Memory B cell (primary cell): ENCODE results near the gene IL1RL1.

Experiments used
- ATAC-seq: fragments of 150-1000 bp; cut with Tn5 transposase; 2 replicates; pipeline ENCODE4 v1.10.0; 2021; ENCODE audit warnings: low read depth, mild to moderate bottlenecking, moderate library complexity
- DNase-seq, 2 donors: peaks; one replicate each; pipeline ENCODE4 v3.0.0; 2022; ENCODE audit warnings: low spot score in 2 of 2
- H3K27ac Mint-ChIP-seq: one replicate; pipeline ENCODE4 v1.8.0; 2022; ENCODE audit warnings: mild to moderate bottlenecking, moderate library complexity, mixed read lengths
- H3K27me3 Mint-ChIP-seq: one replicate; pipeline ENCODE4 v1.8.0; 2022; ENCODE audit warnings: mixed read lengths
- H3K36me3 Mint-ChIP-seq: one replicate; pipeline ENCODE4 v1.8.0; 2022; ENCODE audit warnings: mild to moderate bottlenecking, mixed read lengths
- H3K4me1 Mint-ChIP-seq: one replicate; pipeline ENCODE4 v1.8.0; 2022; ENCODE audit warnings: mixed read lengths
- H3K4me3 Mint-ChIP-seq: one replicate; pipeline ENCODE4 v1.8.0; 2022; ENCODE audit warnings: mild to moderate bottlenecking, moderate library complexity, mixed read lengths
- H3K9me3 Mint-ChIP-seq: one replicate; pipeline ENCODE4 v1.8.0; 2022; ENCODE audit warnings: mixed read lengths

IL1RL1 gene

DNA sequence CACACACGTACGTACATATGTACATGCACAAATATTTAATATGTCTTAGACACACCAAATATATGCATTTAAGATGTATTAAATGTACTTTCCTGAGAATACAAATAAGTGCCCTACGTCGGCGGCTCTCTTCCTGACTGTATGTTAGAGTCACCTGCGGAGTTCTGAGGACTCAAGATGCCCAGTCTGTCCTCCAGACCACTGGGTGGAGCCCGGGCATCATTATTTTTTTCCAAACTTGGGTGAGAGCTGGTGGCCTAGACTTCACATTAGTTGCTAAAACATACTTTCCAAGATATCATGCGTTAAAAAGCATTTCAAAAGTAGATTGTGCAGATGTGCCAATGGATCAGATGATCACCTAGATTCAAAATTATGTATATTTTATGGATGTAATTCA lies 47.1 kb downstream of the IL1RL1 start:
- H3K4me3 Mint-ChIP-seq = no peak overlapping the region
- H3K36me3 Mint-ChIP-seq = peaks cover 5% of the 10 kb centered on the region
- H3K9me3 Mint-ChIP-seq = no peaks in the 10 kb centered on the region
- H3K4me1 Mint-ChIP-seq = peaks cover 30% of the 10 kb centered on the region
- ATAC-seq (no peak), DNase-seq (no peak)
- H3K27me3 Mint-ChIP-seq = no peaks in the 10 kb centered on the region
- H3K27ac Mint-ChIP-seq = no peak overlapping the region

DNA sequence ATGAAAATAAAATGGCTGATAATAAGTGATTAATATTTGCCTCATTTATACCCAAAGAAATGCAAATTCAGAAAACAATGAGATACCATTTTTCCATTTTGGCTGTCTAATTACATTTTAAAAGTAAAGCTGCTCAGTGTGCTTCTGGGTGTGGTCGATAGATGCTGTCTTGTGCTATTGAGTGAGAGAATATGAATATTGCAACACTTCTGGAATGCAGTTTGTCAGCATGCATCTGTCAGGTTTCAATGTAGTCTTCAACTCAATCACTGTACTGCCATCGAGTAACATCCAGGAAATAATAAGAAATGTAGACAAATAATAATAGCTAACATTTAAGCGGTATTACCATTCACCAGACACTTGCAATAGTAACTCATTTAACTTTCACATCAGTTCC lies 48.2 kb downstream of the IL1RL1 start:
- H3K36me3 Mint-ChIP-seq = peaks cover 8% of the 10 kb centered on the region
- H3K9me3 Mint-ChIP-seq = no peaks in the 10 kb centered on the region
- ATAC-seq (no peak), DNase-seq (no peak)
- H3K27ac Mint-ChIP-seq = no peak overlapping the region
- peaks cover 30% of the 10 kb centered on the region for H3K4me1 Mint-ChIP-seq
- no peak overlapping the region for H3K4me3 Mint-ChIP-seq
- H3K27me3 Mint-ChIP-seq = no peaks in the 10 kb centered on the region

DNA sequence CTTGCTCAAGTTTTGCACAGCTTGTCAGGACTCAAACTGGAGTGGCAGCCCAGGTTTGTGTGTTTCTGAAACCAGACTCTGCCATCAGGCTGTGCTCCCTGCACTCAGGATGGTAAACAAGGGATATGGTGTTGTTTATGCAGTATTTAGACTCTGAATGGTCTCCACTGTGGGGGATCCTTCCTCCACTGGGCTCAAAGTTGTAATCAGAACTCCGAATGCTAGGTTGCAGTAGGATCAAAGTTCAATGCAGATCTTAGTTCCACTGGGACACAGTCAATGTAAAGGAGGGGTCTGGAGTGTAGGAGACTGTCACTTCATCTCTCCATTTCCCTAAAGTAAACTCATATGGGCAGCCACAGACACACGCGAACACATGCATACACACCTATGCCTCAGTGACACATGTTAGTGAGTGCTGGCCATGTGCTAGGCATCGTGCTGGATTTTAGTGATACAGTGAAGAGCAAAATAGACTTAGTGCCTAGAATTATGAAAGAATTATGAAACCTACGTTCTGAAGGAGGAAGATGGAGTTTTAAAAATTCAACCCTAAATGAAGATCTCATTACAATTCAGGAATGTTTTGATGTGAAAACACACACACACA lies 50.4 kb downstream of the IL1RL1 start:
- Mint-ChIP-seq H3K27me3 (no peaks in the 10 kb centered on the region), H3K4me3 (no peak overlapping the region), H3K36me3 (peaks cover 24% of the 10 kb centered on the region), H3K4me1 (peaks cover 22% of the 10 kb centered on the region), H3K27ac (peak overlapping the region; percentile 45), H3K9me3 (peaks cover 9% of the 10 kb centered on the region)
- DNase-seq = no peak
- no peak for ATAC-seq

- no peak for DNase-seq
- Mint-ChIP-seq H3K4me1 (peaks cover 13% of the 10 kb centered on the region), H3K27me3 (no peaks in the 10 kb centered on the region), H3K36me3 (peaks cover 27% of the 10 kb centered on the region), H3K27ac (no peak overlapping the region), H3K9me3 (peaks cover 9% of the 10 kb centered on the region), H3K4me3 (no peak overlapping the region)
- no peak for ATAC-seq
These were observed 54.4 kb downstream of the IL1RL1 start for GRCh38 chr2:102365763-102366162.

DNA sequence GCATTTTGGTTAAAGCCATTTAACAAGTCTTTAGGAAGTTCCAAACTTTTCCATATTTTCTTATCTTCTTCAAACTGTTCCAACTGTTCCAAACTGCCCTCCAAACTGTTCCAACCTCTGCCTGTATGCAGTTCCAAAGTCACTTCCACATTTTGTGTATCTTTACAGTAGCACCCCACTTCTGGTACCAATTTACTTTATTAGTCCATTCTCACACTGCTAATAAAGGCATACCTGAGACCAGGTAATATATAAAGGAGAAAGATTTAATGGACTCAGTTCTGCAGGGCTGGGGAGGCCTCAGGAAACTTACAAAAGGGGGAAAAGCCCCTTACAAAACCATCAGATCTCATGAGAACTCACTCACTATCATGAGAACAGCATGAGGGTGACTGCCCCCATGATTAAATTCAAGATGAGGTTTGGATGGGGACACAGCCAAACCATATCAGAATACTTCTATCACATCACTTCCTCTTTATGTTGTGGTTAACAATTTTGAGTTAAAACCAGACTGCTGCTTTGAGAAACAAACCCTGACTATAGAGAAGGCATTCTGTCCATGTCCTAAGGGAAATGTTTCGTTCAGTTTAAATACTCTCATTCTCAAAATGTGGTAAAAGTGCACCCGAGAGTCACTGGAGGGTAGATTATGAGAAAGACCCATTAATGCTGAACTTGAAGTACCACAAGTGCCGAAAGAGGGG lies 55.2 kb downstream of the IL1RL1 start:
- peak overlapping the region; percentile 50 for H3K4me3 Mint-ChIP-seq
- H3K9me3 Mint-ChIP-seq = peaks cover 9% of the 10 kb centered on the region
- H3K36me3 Mint-ChIP-seq = peaks cover 27% of the 10 kb centered on the region
- H3K4me1 Mint-ChIP-seq = peaks cover 13% of the 10 kb centered on the region
- ATAC-seq = peak; percentile 71
- no peak for DNase-seq
- H3K27ac Mint-ChIP-seq = no peak overlapping the region
- no peaks in the 10 kb centered on the region for H3K27me3 Mint-ChIP-seq

- DNase-seq (no peak), ATAC-seq (peak; percentile 15)
- H3K4me1 Mint-ChIP-seq = peaks cover 11% of the 10 kb centered on the region
- H3K27me3 Mint-ChIP-seq = no peaks in the 10 kb centered on the region
- no peak overlapping the region for H3K4me3 Mint-ChIP-seq
- peaks cover 9% of the 10 kb centered on the region for H3K9me3 Mint-ChIP-seq
- no peak overlapping the region for H3K27ac Mint-ChIP-seq
- H3K36me3 Mint-ChIP-seq = peaks cover 23% of the 10 kb centered on the region
These were observed 56.1 kb downstream of the IL1RL1 start for GRCh38 chr2:102367331-102367971.

DNA sequence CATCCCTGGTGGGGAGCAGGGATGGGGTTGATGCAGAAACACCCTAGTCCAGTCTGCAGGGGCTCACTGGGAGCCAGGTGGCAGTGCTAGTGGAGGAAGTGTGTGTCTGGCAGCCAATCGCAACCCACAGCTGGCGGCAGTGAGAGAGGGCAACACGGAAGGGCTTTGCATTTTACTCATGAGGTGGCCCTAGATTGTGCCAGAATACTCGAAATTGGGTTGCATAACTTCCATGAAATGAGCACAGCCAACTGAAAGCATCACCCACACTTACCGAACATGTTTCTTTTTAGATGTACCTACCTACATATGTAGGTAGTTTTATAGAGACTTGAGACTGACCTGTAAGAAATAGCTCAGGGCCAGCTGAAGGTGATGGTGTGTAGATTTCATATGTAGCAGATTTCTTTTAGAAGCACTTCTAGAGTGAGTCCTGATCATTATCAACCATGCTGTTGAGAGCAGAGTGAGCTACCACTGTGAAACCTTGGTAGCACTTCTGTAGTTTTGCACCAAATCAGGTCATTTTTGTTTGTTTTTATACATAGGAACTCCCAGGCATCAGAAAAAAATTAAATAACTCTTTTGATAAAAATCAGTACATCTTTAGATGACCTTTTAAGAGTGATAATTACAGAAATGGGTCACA lies 57.2 kb downstream of the IL1RL1 start:
- no peaks in the 10 kb centered on the region for H3K27me3 Mint-ChIP-seq
- H3K4me3 Mint-ChIP-seq = no peak overlapping the region
- peaks cover 21% of the 10 kb centered on the region for H3K36me3 Mint-ChIP-seq
- ATAC-seq = no peak
- H3K4me1 Mint-ChIP-seq = peaks cover 11% of the 10 kb centered on the region
- no peak overlapping the region for H3K27ac Mint-ChIP-seq
- no peak for DNase-seq
- peaks cover 9% of the 10 kb centered on the region for H3K9me3 Mint-ChIP-seq

GRCh38 chr2:102369866-102370265 lies 58.5 kb downstream of the IL1RL1 start:
- DNase-seq (no peak), ATAC-seq (no peak)
- Mint-ChIP-seq H3K4me1 (peaks cover 11% of the 10 kb centered on the region), H3K4me3 (no peak overlapping the region), H3K36me3 (peaks cover 18% of the 10 kb centered on the region), H3K9me3 (peaks cover 9% of the 10 kb centered on the region), H3K27me3 (no peaks in the 10 kb centered on the region), H3K27ac (no peak overlapping the region)

DNA sequence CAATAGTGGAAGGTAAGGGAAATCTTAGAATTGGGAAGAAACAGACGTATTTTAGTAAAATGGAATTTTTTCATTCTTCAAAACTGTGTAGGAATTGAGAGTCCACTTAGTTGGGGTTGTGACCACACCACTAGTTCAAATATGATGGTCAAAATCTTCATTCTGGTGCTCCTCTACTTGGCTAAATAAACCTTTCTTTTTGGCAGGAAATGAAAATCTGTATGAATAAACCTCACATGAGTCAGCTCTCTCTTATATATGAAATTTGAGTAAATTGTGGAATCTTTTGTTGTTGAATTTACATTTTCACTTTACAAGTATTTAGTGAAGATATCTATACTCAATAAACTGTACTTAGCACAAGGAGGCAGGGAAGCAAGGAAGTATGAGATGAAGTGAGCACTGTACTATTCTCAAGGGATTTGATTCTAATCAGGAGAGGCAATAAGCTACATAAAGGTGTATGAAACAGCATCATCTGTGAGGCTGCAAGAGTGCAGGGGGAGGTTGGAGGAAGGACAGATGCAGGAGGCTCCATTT lies 64.8 kb downstream of the IL1RL1 start:
- H3K4me3 Mint-ChIP-seq = no peak overlapping the region
- H3K4me1 Mint-ChIP-seq = no peaks in the 10 kb centered on the region
- no peaks in the 10 kb centered on the region for H3K9me3 Mint-ChIP-seq
- no peak overlapping the region for H3K27ac Mint-ChIP-seq
- peaks cover 6% of the 10 kb centered on the region for H3K36me3 Mint-ChIP-seq
- H3K27me3 Mint-ChIP-seq = no peaks in the 10 kb centered on the region
- ATAC-seq (no peak), DNase-seq (no peak)

DNA sequence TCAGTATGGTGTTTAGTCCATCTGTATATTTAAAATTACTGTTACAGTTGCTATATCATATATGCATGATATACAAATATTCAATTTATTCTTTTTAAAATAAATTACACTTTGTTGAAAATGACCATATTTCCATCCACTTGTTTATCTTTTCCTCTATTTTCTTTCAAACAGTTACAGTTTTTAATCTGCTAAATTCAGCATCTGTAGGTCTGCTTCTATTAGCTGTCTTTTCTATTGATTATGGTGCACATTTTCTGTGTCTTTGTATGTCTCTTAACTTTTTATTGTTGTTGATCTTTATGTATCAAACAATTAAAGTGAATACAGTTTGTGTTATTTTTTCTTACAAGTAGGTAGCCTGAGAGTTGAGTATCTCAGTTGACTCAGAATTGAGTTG lies 72.4 kb downstream of the IL1RL1 start:
- H3K27ac Mint-ChIP-seq = no peak overlapping the region
- ATAC-seq = no peak
- peaks cover 17% of the 10 kb centered on the region for H3K36me3 Mint-ChIP-seq
- H3K4me3 Mint-ChIP-seq = no peak overlapping the region
- H3K4me1 Mint-ChIP-seq = peaks cover 4% of the 10 kb centered on the region
- DNase-seq = no peak
- H3K27me3 Mint-ChIP-seq = no peaks in the 10 kb centered on the region
- H3K9me3 Mint-ChIP-seq = peaks cover 8% of the 10 kb centered on the region

GRCh38 chr2:102385522-102385921 lies 74.2 kb downstream of the IL1RL1 start:
- DNase-seq (no peak), ATAC-seq (no peak)
- H3K4me1 Mint-ChIP-seq = peaks cover 4% of the 10 kb centered on the region
- H3K27ac Mint-ChIP-seq = no peak overlapping the region
- peaks cover 8% of the 10 kb centered on the region for H3K9me3 Mint-ChIP-seq
- no peak overlapping the region for H3K4me3 Mint-ChIP-seq
- H3K27me3 Mint-ChIP-seq = no peaks in the 10 kb centered on the region
- H3K36me3 Mint-ChIP-seq = peaks cover 18% of the 10 kb centered on the region

DNA sequence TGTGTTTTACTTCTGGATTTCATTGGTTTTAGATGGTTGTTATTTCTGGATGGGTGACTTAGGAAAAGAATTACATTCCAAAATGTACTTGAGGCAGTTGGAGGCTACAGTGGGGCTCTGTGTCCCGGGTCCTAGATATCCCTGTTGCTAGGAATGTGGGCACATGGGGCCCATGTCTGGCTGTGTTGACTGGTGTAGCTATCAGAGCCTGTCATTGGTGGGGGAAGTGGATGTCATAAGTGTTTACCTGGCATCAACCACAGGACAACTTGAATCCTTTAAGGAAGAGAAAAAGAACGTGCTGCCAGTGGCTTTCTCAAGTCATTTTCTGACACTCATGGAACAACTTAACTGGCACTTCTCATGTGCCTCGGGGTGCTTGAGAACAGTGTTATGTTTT lies 74.6 kb downstream of the IL1RL1 start:
- no peak for DNase-seq
- Mint-ChIP-seq H3K27me3 (no peaks in the 10 kb centered on the region), H3K36me3 (peaks cover 18% of the 10 kb centered on the region), H3K27ac (no peak overlapping the region), H3K4me3 (no peak overlapping the region), H3K9me3 (peaks cover 8% of the 10 kb centered on the region), H3K4me1 (peaks cover 4% of the 10 kb centered on the region)
- no peak for ATAC-seq

GRCh38 chr2:102386867-102387541 lies 75.6 kb downstream of the IL1RL1 start:
- H3K9me3 Mint-ChIP-seq = peaks cover 8% of the 10 kb centered on the region
- no peak overlapping the region for H3K27ac Mint-ChIP-seq
- H3K27me3 Mint-ChIP-seq = no peaks in the 10 kb centered on the region
- ATAC-seq = no peak
- no peak overlapping the region for H3K4me3 Mint-ChIP-seq
- H3K4me1 Mint-ChIP-seq = peaks cover 9% of the 10 kb centered on the region
- DNase-seq = no peak
- peaks cover 20% of the 10 kb centered on the region for H3K36me3 Mint-ChIP-seq
